HG02623 (cell line): ENCODE results near the gene MAP2K5.
"Not testable (repeated sequence)": the region's sequence is repeated elsewhere in the genome, so short reads cannot be mapped to it uniquely, and the experiment has no call there.

Experiments used
- ATAC-seq: cut with Tn5 transposase; IDR thresholded peaks from one replicate; pipeline ENCODE4 v1.9.1; 2021; ENCODE audit warnings: moderate library complexity; ENCODE audit not compliant: unreplicated experiment

Gene MAP2K5

GRCh38 chr15:67646847-67647246, 104.3 kb downstream of the MAP2K5 start:
- no peak for ATAC-seq

GRCh38 chr15:67652586-67652985, 110.1 kb downstream of the MAP2K5 start:
- ATAC-seq, result no peak

- no peak for ATAC-seq
Observed at GRCh38 chr15:67660446-67660845, 117.9 kb downstream of the MAP2K5 start.

GRCh38 chr15:67660874-67661606, 118.5 kb downstream of the MAP2K5 start:
- no peak for ATAC-seq

GRCh38 chr15:67670647-67671305, 128.3 kb downstream of the MAP2K5 start:
- no peak for ATAC-seq

- not testable (repeated sequence) for ATAC-seq
Observed at GRCh38 chr15:67672834-67673233, 130.3 kb downstream of the MAP2K5 start.

GRCh38 chr15:67674983-67675382, 132.5 kb downstream of the MAP2K5 start:
- no peak for ATAC-seq

- no peak for ATAC-seq
Observed at GRCh38 chr15:67678089-67678488, 135.6 kb downstream of the MAP2K5 start.

GRCh38 chr15:67678993-67679392, 136.5 kb downstream of the MAP2K5 start:
- no peak for ATAC-seq

- no peak for ATAC-seq
Observed at GRCh38 chr15:67680641-67681040, 138.1 kb downstream of the MAP2K5 start.

GRCh38 chr15:67685008-67685599, 142.6 kb downstream of the MAP2K5 start:
- ATAC-seq, result no peak

- ATAC-seq, result no peak
Observed at GRCh38 chr15:67685716-67686115, 143.2 kb downstream of the MAP2K5 start.

GRCh38 chr15:67690936-67691335, 148.4 kb downstream of the MAP2K5 start:
- no peak for ATAC-seq

- ATAC-seq, result no peak
Observed at GRCh38 chr15:67691450-67691849, 148.9 kb downstream of the MAP2K5 start.

- no peak for ATAC-seq
Observed at GRCh38 chr15:67692573-67692972, 150.1 kb downstream of the MAP2K5 start.

- no peak for ATAC-seq
Observed at GRCh38 chr15:67696087-67696486, 153.6 kb downstream of the MAP2K5 start.

- ATAC-seq, result no peak
Observed at GRCh38 chr15:67700023-67700422, 157.5 kb downstream of the MAP2K5 start.

GRCh38 chr15:67701669-67702068, 159.2 kb downstream of the MAP2K5 start:
- no peak for ATAC-seq

GRCh38 chr15:67707520-67708283, 165.2 kb downstream of the MAP2K5 start:
- ATAC-seq, result no peak

GRCh38 chr15:67708500-67708899, 166.0 kb downstream of the MAP2K5 start:
- ATAC-seq, result no peak

GRCh38 chr15:67715170-67715569, 172.7 kb downstream of the MAP2K5 start:
- no peak for ATAC-seq
